GM12878 (cell line): Measurements from ENCODE around the gene IFNL3. TPM values are rescaled to one million over a fixed set of nuclear protein-coding genes. Genes with fewer than 3 reads are reported as not detected.

Experiments
- ATAC-seq: fragments of 200-7000 bp; cut with Tn5 transposase; 3 replicates; pipeline ENCODE4 v1.9.1; 2020; ENCODE audit warnings: mild to moderate bottlenecking, moderate library complexity
- BruUV-seq: library from RNA; stranded (reverse); fragments of 400-500 nt; replicated peaks from 2 replicates; lab custom pipeline; 2021; lab: Mats Ljungman, UMichigan
- CTCF ChIA-PET: fragments of 300-600 bp; sonication (Branson Sonifier 250); formaldehyde crosslinking; extraction: SDS; loops from one replicate; lab custom pipeline; 2021; ENCODE audit warnings: inconsistent platforms; lab: Yijun Ruan, JAX
- POLR2A ChIA-PET: fragments of 350-600 bp; formaldehyde crosslinking; extraction: SDS; loops from one replicate; lab custom pipeline; 2021; ENCODE audit warnings: inconsistent platforms; lab: Charles Lee
- RAD21 ChIA-PET: fragments of 300-600 bp; sonication (Branson Sonifier 250); formaldehyde crosslinking; loops from one replicate; lab custom pipeline; 2023; ENCODE audit warnings: antibody characterized with exemption; ENCODE audit not compliant: unreplicated experiment; lab: Charles Lee
- SMC1A ChIA-PET: fragments of 300-600 bp; sonication (Branson Sonifier 250); formaldehyde crosslinking; loops from one replicate; lab custom pipeline; 2023; ENCODE audit not compliant: unreplicated experiment, uncharacterized antibody; lab: Charles Lee
- DNase-seq: peaks from one replicate; pipeline ENCODE4 v3.0.0-alpha.2; 2011; ENCODE audit warnings: low read depth, low spot score
- FAIRE-seq: peaks from 3 replicates; lab custom pipeline; 2011; peaks lifted over from hg19 to GRCh38; lab: Jason Lieb, UNC
- H2AFZ ChIP-seq: 2 replicates; pipeline ENCODE4 v1.6.0; 2011; ENCODE audit warnings: low read depth, low read length, control low read depth; ENCODE audit not compliant: control insufficient read depth
- H3K27ac ChIP-seq: 2 replicates; pipeline ENCODE4 v1.5.1; 2011; ENCODE audit warnings: control low read depth; ENCODE audit not compliant: control insufficient read depth, insufficient read depth
- H3K27me3 ChIP-seq, 2 experiments: replicated peaks in 1 of 2; 2 replicates each; pipeline versions ENCODE4 v1.6.0 to v1.6.1; 2011; ENCODE audit warnings: low read length in 1 of 2; ENCODE audit not compliant: control insufficient read depth in 2 of 2, insufficient read depth in 2 of 2
- H3K36me3 ChIP-seq, 2 experiments: 2 replicates each; pipeline ENCODE4 v1.5.1; 2011; ENCODE audit warnings: low read length in 1 of 2; ENCODE audit not compliant: control insufficient read depth in 2 of 2, insufficient read depth in 2 of 2
- H3K4me1 ChIP-seq: 2 replicates; pipeline ENCODE4 v1.6.1; 2011; ENCODE audit warnings: mild to moderate bottlenecking, low read length, moderate library complexity, mixed read lengths; ENCODE audit not compliant: control insufficient read depth, insufficient read depth
- H3K4me2 ChIP-seq: 2 replicates; pipeline ENCODE4 v1.6.0; 2011; ENCODE audit warnings: control low read depth; ENCODE audit not compliant: control insufficient read depth, insufficient read depth
- H3K4me3 ChIP-seq: fragments of 200-600 bp; sonication (generic); 2 replicates; pipeline ENCODE4 v1.5.1; 2016
- H3K79me2 ChIP-seq: 2 replicates; pipeline ENCODE4 v1.6.0; 2011; ENCODE audit warnings: low read length; ENCODE audit not compliant: control insufficient read depth, insufficient read depth
- H3K9ac ChIP-seq: 2 replicates; pipeline ENCODE4 v1.8.0; 2011; ENCODE audit warnings: low read length, control low read depth, mixed read lengths; ENCODE audit not compliant: control insufficient read depth, insufficient read depth
- H3K9me3 ChIP-seq: replicated peaks from 3 replicates; pipeline ENCODE4 v1.5.1; 2011; ENCODE audit warnings: mild to moderate bottlenecking, low read length; ENCODE audit not compliant: control insufficient read depth, insufficient read depth
- H4K20me1 ChIP-seq: 2 replicates; pipeline ENCODE4 v1.6.0; 2011; ENCODE audit not compliant: control insufficient read depth, insufficient read depth
- BRCA1 ChIP-seq: IDR thresholded peaks from 2 replicates; pipeline ENCODE4 v1.6.1; 2011; ENCODE audit warnings: low read depth, low read length, improper control_type of control experiment
- ESRRA ChIP-seq: IDR thresholded peaks from 2 replicates; pipeline ENCODE4 v1.6.1; 2012; ENCODE audit warnings: mild to moderate bottlenecking, low read length, improper control_type of control experiment
- GATAD2B ChIP-seq: fragments of 450-650 bp; conservative IDR thresholded peaks from 2 replicates; pipeline ENCODE4 v1.6.1; 2017; ENCODE audit warnings: low read depth, mild to moderate bottlenecking, moderate library complexity
- HCFC1 ChIP-seq: fragments of 150-350 bp; IDR thresholded peaks from 2 replicates; pipeline ENCODE4 v1.6.1; 2014; ENCODE audit warnings: low read length
- HDGF ChIP-seq: fragments of 450-650 bp; IDR thresholded peaks from 2 replicates; pipeline ENCODE4 v1.6.1; 2016; ENCODE audit warnings: antibody characterized with exemption
- IKZF2 ChIP-seq, 2 experiments: fragments of 450-650 bp; IDR thresholded peaks; 2 replicates each; pipeline ENCODE4 v1.6.1; 2017; ENCODE audit warnings: mild to moderate bottlenecking in 2 of 2, moderate library complexity in 2 of 2
- NR2F1 ChIP-seq: fragments of 450-650 bp; conservative IDR thresholded peaks from 2 replicates; pipeline ENCODE4 v1.6.1; 2017; ENCODE audit warnings: mild to moderate bottlenecking
- PKNOX1 ChIP-seq: fragments of 450-650 bp; IDR thresholded peaks from 2 replicates; pipeline ENCODE4 v1.6.1; 2016; ENCODE audit warnings: mild to moderate bottlenecking
- RB1 ChIP-seq: fragments of 450-650 bp; formaldehyde crosslinking; IDR thresholded peaks from 2 replicates; pipeline ENCODE4 v1.6.1; 2017; ENCODE audit warnings: mild to moderate bottlenecking, borderline replicate concordance
- SMAD5 ChIP-seq: IDR thresholded peaks from 2 replicates; pipeline ENCODE4 v1.6.1; 2016; ENCODE audit warnings: antibody characterized with exemption, low read depth
- SPI1 ChIP-seq: IDR thresholded peaks from 2 replicates; pipeline ENCODE4 v1.6.1; 2011; ENCODE audit warnings: low read depth, mild to moderate bottlenecking, low read length, moderate library complexity, borderline replicate concordance; ENCODE audit not compliant: insufficient read depth
- STAT3 ChIP-seq: IDR thresholded peaks from 2 replicates; pipeline ENCODE4 v1.6.1; 2011; ENCODE audit warnings: low read depth, low read length, improper control_type of control experiment
- YBX1 ChIP-seq: fragments of 450-650 bp; IDR thresholded peaks from 2 replicates; pipeline ENCODE4 v1.6.1; 2016; ENCODE audit warnings: antibody characterized with exemption
- WGBS: methylation state at CpG from one replicate; pipeline ENCODE4 v1.1.6; 2016; ENCODE audit warnings: low lambda C conversion rate; ENCODE audit not compliant: insufficient replicate concordance, insufficient coverage; ENCODE audit errors: missing lambda C conversion rate; 5-methylcytosine and 5-hydroxymethylcytosine counted together
- in situ Hi-C: fragments of 300-500 bp; cut with MboI; formaldehyde crosslinking; loops from 9 replicates; pipeline ENCODE4 v1.14.3; 2018; ENCODE audit warnings: mixed read lengths
- intact Hi-C: fragments of 100-400 bp; cut with micrococcal nuclease; formaldehyde crosslinking; loops from one replicate; pipeline ENCODE4 v1.14.2; 2022; ENCODE audit not compliant: unreplicated experiment
- polyA plus RNA-seq, 11 experiments: library from polyadenylated mRNA; depleted of rRNA in 4 of 11; unstranded in 6 of 11; stranded (reverse) in 5 of 11; fragments of >200 nt; fragmentation: Nextera tagmentation in 4 of 11; fragmentation: Illumina TruSeq in 1 of 11; extraction: Ambion mirVana in 4 of 11; extraction: Trizol in 1 of 11; gene quantifications; 1 replicate in 1 of 11; 2 replicates in 10 of 11; pipeline versions ENCODE4 v1.2.1 to v1.2.3, GENCODE V29; 2011 to 2016; ENCODE audit warnings: inconsistent platforms in 2 of 11, missing spikeins in 2 of 11, low read depth in 1 of 11
- total RNA-seq, 4 experiments: library from RNA; depleted of rRNA in 3 of 4; stranded (reverse); fragments of >200 nt in 3 of 4; fragmentation: Illumina TruSeq in 1 of 4; extraction: Trizol in 1 of 4; gene quantifications; 2 replicates each; pipeline versions ENCODE4 v1.2.1 to v1.2.3, GENCODE V29; 2013 to 2021
- TF ChIP-seq, protein P1 (sequence below): IDR thresholded peaks from 2 replicates; pipeline ENCODE4 v1.6.1; 2012; ENCODE audit warnings: mild to moderate bottlenecking, low read depth, low read length
- TF ChIP-seq, protein P2 (sequence below), 3 experiments: IDR thresholded peaks in 2 of 3; conservative IDR thresholded peaks in 1 of 3; 2 replicates each; pipeline ENCODE4 v1.5.1; 2011; ENCODE audit warnings: low read depth in 3 of 3, low read length in 3 of 3, mild to moderate bottlenecking in 3 of 3, control low read depth in 2 of 3, moderate library complexity in 2 of 3, inconsistent platforms in 1 of 3, mixed read lengths in 1 of 3; ENCODE audit not compliant: control insufficient read depth in 2 of 3, insufficient read depth in 1 of 3; ENCODE audit errors: extremely low read depth in 1 of 3

Gene IFNL3
- total and polyA plus RNA-seq, 10 of the 15 experiments (the other 5 are each of a cell fraction or from before 2014, with no cell fraction given) = not detected

DNA sequence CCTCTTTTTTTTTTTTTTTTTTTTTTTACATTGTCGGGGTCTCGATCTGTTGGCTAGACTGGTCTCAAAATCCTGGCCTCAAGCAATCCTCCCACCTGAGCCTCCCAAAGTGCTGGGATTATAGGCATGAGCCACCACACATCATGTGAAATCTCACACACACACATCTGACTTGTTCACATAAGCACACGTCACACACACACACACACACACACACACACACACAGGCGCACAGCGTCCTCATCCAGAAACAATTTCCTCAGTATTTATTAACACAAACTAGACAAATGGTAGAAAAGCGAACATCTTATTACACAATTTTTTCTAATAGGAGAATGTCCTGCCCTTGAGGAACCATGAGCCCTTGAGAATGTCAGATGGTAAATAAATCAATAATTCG lies 35.6 kb downstream of the IFNL3 start:
- no peak overlapping the region for H2AFZ ChIP-seq
- TF ChIP-seq HCFC1 = no peak
- no peak for TF ChIP-seq ESRRA
- no peak for TF ChIP-seq PKNOX1
- no peak for TF ChIP-seq STAT3
- TF ChIP-seq, protein P1, sequence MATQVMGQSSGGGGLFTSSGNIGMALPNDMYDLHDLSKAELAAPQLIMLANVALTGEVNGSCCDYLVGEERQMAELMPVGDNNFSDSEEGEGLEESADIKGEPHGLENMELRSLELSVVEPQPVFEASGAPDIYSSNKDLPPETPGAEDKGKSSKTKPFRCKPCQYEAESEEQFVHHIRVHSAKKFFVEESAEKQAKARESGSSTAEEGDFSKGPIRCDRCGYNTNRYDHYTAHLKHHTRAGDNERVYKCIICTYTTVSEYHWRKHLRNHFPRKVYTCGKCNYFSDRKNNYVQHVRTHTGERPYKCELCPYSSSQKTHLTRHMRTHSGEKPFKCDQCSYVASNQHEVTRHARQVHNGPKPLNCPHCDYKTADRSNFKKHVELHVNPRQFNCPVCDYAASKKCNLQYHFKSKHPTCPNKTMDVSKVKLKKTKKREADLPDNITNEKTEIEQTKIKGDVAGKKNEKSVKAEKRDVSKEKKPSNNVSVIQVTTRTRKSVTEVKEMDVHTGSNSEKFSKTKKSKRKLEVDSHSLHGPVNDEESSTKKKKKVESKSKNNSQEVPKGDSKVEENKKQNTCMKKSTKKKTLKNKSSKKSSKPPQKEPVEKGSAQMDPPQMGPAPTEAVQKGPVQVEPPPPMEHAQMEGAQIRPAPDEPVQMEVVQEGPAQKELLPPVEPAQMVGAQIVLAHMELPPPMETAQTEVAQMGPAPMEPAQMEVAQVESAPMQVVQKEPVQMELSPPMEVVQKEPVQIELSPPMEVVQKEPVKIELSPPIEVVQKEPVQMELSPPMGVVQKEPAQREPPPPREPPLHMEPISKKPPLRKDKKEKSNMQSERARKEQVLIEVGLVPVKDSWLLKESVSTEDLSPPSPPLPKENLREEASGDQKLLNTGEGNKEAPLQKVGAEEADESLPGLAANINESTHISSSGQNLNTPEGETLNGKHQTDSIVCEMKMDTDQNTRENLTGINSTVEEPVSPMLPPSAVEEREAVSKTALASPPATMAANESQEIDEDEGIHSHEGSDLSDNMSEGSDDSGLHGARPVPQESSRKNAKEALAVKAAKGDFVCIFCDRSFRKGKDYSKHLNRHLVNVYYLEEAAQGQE = no peak
- TF ChIP-seq SPI1 = no peak
- TF ChIP-seq BRCA1 = no peak
- TF ChIP-seq NR2F1 = no peak
- TF ChIP-seq, protein P2, sequence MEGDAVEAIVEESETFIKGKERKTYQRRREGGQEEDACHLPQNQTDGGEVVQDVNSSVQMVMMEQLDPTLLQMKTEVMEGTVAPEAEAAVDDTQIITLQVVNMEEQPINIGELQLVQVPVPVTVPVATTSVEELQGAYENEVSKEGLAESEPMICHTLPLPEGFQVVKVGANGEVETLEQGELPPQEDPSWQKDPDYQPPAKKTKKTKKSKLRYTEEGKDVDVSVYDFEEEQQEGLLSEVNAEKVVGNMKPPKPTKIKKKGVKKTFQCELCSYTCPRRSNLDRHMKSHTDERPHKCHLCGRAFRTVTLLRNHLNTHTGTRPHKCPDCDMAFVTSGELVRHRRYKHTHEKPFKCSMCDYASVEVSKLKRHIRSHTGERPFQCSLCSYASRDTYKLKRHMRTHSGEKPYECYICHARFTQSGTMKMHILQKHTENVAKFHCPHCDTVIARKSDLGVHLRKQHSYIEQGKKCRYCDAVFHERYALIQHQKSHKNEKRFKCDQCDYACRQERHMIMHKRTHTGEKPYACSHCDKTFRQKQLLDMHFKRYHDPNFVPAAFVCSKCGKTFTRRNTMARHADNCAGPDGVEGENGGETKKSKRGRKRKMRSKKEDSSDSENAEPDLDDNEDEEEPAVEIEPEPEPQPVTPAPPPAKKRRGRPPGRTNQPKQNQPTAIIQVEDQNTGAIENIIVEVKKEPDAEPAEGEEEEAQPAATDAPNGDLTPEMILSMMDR (IDR thresholded peaks at IDR 0.05 in 2 of 3, conservative IDR thresholded peaks at IDR 0.05 in 1 of 3; ENCODE audit: control insufficient read depth in 2 of 3, extremely low read depth in 1 of 3, insufficient read depth in 1 of 3, low read depth in 3 of 3, low read length in 3 of 3) = no peak
- TF ChIP-seq IKZF2 (IDR thresholded peaks at IDR 0.05) = no peak
- no peak for TF ChIP-seq GATAD2B
- no peak for TF ChIP-seq SMAD5
- TF ChIP-seq HDGF = no peak
- no peak for TF ChIP-seq RB1
- TF ChIP-seq YBX1 = no peak
- no peaks in the 10 kb centered on the region for H3K36me3 ChIP-seq
- ChIA-PET CTCF (no interaction called here), SMC1A (no interaction called here), RAD21 (no interaction called here), POLR2A (no interaction called here)
- H4K20me1 ChIP-seq = no peaks in the 10 kb centered on the region
- no peaks in the 10 kb centered on the region for H3K79me2 ChIP-seq
- H3K9me3 ChIP-seq = no peaks in the 10 kb centered on the region
- no peak overlapping the region for H3K4me2 ChIP-seq
- BruUV-seq = no TSS peak
- DNase-seq (no peak), FAIRE-seq (no peak), ATAC-seq (no peak)
- H3K9ac ChIP-seq = no peak overlapping the region
- intact Hi-C loops = no loop called here
- WGBS = 39% methylated on average over 5 of the region's 7 CpGs
- H3K4me1 ChIP-seq = no peaks in the 10 kb centered on the region
- no peaks in the 10 kb centered on the region for H3K27me3 ChIP-seq
- in situ Hi-C loops = no loop called here
- no peak overlapping the region for H3K4me3 ChIP-seq
- H3K27ac ChIP-seq = no peak overlapping the region
